ENCODE measurements around the gene CTRL. TPM values are rescaled to one million over a fixed set of nuclear protein-coding genes. Genes with fewer than 3 reads are reported as not detected.
"Not testable (repeated sequence)": the region's sequence is repeated elsewhere in the genome, so short reads cannot be mapped to it uniquely, and the experiment has no call there.

Gene CTRL
- polyA plus RNA-seq, 3 donors, result 6.7 to 7.6 (median 7.0) TPM

- DNase-seq (ENCODE audit: low read depth in 3 of 3, low spot score in 2 of 3), result no peak
Observed at GRCh38 chr16:67942510-67943255, 11.0 kb upstream of the CTRL start.

GRCh38 chr16:67942200-67942509, 10.5 kb upstream of the CTRL start:
- DNase-seq (ENCODE audit: low read depth in 3 of 3, low spot score in 2 of 3), result no peak

GRCh38 chr16:67941469-67942199, 10.0 kb upstream of the CTRL start:
- DNase-seq (ENCODE audit: low read depth in 3 of 3, low spot score in 2 of 3), result no peak

- DNase-seq (ENCODE audit: low read depth in 3 of 3, low spot score in 2 of 3), result no peak
Observed at GRCh38 chr16:67940446-67941089, 8.9 kb upstream of the CTRL start.

GRCh38 chr16:67939507-67940445, 8.1 kb upstream of the CTRL start:
- no peak for DNase-seq (ENCODE audit: low read depth in 3 of 3, low spot score in 2 of 3)

GRCh38 chr16:67937713-67938112, 6.1 kb upstream of the CTRL start:
- not testable (repeated sequence) for DNase-seq (ENCODE audit: low read depth in 3 of 3, low spot score in 2 of 3)

GRCh38 chr16:67936880-67937605, 5.4 kb upstream of the CTRL start:
- DNase-seq (ENCODE audit: low read depth in 3 of 3, low spot score in 2 of 3), result peak in 1 of 3 donors; percentile 45

- DNase-seq (ENCODE audit: low read depth in 3 of 3, low spot score in 2 of 3), result peak in 2 of 3 donors; percentile 21 to 38
Observed at GRCh38 chr16:67936124-67936879, 4.6 kb upstream of the CTRL start, which contains the start of gene PSMB10. Gene PSMB10 (minus strand): TSS chr16:67936850. CDS start chr16:67936749, 101 bp downstream.

- DNase-seq (ENCODE audit: low read depth in 3 of 3, low spot score in 2 of 3), result peak; percentile 85 to 90 (median 88)
Observed at GRCh38 chr16:67935402-67936123, 3.9 kb upstream of the CTRL start.

GRCh38 chr16:67935101-67935401, 3.4 kb upstream of the CTRL start:
- DNase-seq (ENCODE audit: low read depth in 3 of 3, low spot score in 2 of 3), result no peak

- no peak for DNase-seq (ENCODE audit: low read depth in 3 of 3, low spot score in 2 of 3)
Observed at GRCh38 chr16:67934306-67935100, 2.8 kb upstream of the CTRL start.

GRCh38 chr16:67933805-67934204, 2.1 kb upstream of the CTRL start:
- DNase-seq (ENCODE audit: low read depth in 3 of 3, low spot score in 2 of 3), result no peak

- DNase-seq (ENCODE audit: low read depth in 3 of 3, low spot score in 2 of 3), result no peak
Observed at GRCh38 chr16:67932462-67932840, 789 bp upstream of the CTRL start.

- DNase-seq (ENCODE audit: low read depth in 3 of 3, low spot score in 2 of 3), result no peak
Observed at GRCh38 chr16:67930678-67931211, 917 bp downstream of the CTRL start.

GRCh38 chr16:67930191-67930590, 1.5 kb downstream of the CTRL start:
- DNase-seq (ENCODE audit: low read depth in 3 of 3, low spot score in 2 of 3), result no peak

GRCh38 chr16:67928561-67929364, 2.9 kb downstream of the CTRL start:
- DNase-seq (ENCODE audit: low read depth in 3 of 3, low spot score in 2 of 3), result peak in 1 of 3 donors; percentile 30

- no peak for DNase-seq (ENCODE audit: low read depth in 3 of 3, low spot score in 2 of 3)
Observed at GRCh38 chr16:67928147-67928546, 3.5 kb downstream of the CTRL start.

All from right renal cortex interstitium (tissue), 3 donors.